A673 (cell line): ENCODE results near the gene RNU6-8. TPM values are rescaled to one million over a fixed set of nuclear protein-coding genes. Genes with fewer than 3 reads are reported as not detected.

Source experiments
- BruUV-seq: library from RNA; stranded (reverse); fragments of 400-500 nt; replicated peaks from 2 replicates; lab custom pipeline; 2021; lab: Mats Ljungman, UMichigan
- CTCF ChIA-PET: fragments of 300-600 bp; sonication (Branson Sonifier 250); formaldehyde crosslinking; loops from one replicate; lab custom pipeline; 2022; ENCODE audit warnings: antibody characterized with exemption; lab: Charles Lee
- POLR2A ChIA-PET: fragments of 300-600 bp; sonication (Branson Sonifier 250); formaldehyde crosslinking; loops from one replicate; lab custom pipeline; 2022; ENCODE audit warnings: antibody characterized with exemption; ENCODE audit not compliant: low non-redundant PET; lab: Charles Lee
- DNase-seq: peaks from one replicate; pipeline ENCODE4 v3.0.0-alpha.2; 2015; ENCODE audit warnings: low spot score
- H3K27ac ChIP-seq: fragments of 200-600 bp; sonication (generic); 2 replicates; pipeline ENCODE4 v1.5.1; 2016; ENCODE audit warnings: mixed run types, low read depth, mild to moderate bottlenecking, mixed read lengths, antibody characterized with exemption, low read length; ENCODE audit not compliant: poor library complexity, severe bottlenecking
- H3K27me3 ChIP-seq: fragments of 200-600 bp; sonication (generic); replicated peaks from 2 replicates; pipeline ENCODE4 v1.6.1; 2017; ENCODE audit warnings: mixed run types, low read depth, mild to moderate bottlenecking, mixed read lengths, antibody characterized with exemption, low read length; ENCODE audit not compliant: insufficient read depth, poor library complexity
- H3K36me3 ChIP-seq: fragments of 200-600 bp; sonication (generic); 2 replicates; pipeline ENCODE4 v1.6.1; 2016; ENCODE audit warnings: mixed run types, mild to moderate bottlenecking, mixed read lengths, antibody characterized with exemption, low read length; ENCODE audit not compliant: insufficient read depth, poor library complexity, severe bottlenecking
- H3K4me1 ChIP-seq: fragments of 200-600 bp; sonication (generic); 2 replicates; pipeline ENCODE4 v1.6.1; 2017; ENCODE audit warnings: mixed run types, mild to moderate bottlenecking, mixed read lengths, antibody characterized with exemption, low read length; ENCODE audit not compliant: insufficient read depth, poor library complexity, severe bottlenecking
- H3K4me3 ChIP-seq: fragments of 200-600 bp; sonication (generic); 2 replicates; pipeline ENCODE4 v1.5.1; 2016; ENCODE audit warnings: low read depth, mixed run types, mild to moderate bottlenecking, mixed read lengths, low read length; ENCODE audit not compliant: poor library complexity, severe bottlenecking
- H3K9me3 ChIP-seq: fragments of 200-600 bp; sonication (generic); 2 replicates; pipeline ENCODE4 v1.6.1; 2016; ENCODE audit warnings: mixed run types, low read depth, mild to moderate bottlenecking, mixed read lengths, antibody characterized with exemption, low read length; ENCODE audit not compliant: poor library complexity, severe bottlenecking
- EZH2 ChIP-seq: fragments of 200-600 bp; sonication (generic); IDR thresholded peaks from 2 replicates; pipeline ENCODE4 v1.6.1; 2017; ENCODE audit warnings: borderline replicate concordance, low read depth, mild to moderate bottlenecking, mixed read lengths, antibody characterized with exemption, low read length; ENCODE audit not compliant: poor library complexity, severe bottlenecking
- intact Hi-C: fragments of 100-400 bp; cut with micrococcal nuclease; formaldehyde crosslinking; loops from one replicate; pipeline ENCODE4 v1.10.0; 2022; ENCODE audit not compliant: unreplicated experiment
- total RNA-seq: library from RNA; stranded (reverse); gene quantifications from 2 replicates; pipeline ENCODE4 v1.2.3, GENCODE V29; 2021
- TF ChIP-seq, protein P1 (sequence below): fragments of 300-800, 200-600 bp; sonication (generic); conservative IDR thresholded peaks from 2 replicates; pipeline ENCODE4 v1.5.1; 2017; ENCODE audit warnings: low read depth, mild to moderate bottlenecking, antibody characterized with exemption, low read length, moderate library complexity, mixed read lengths

The RNU6-8 gene
- total RNA-seq, 1 experiment from 2014 or later = not detected

DNA sequence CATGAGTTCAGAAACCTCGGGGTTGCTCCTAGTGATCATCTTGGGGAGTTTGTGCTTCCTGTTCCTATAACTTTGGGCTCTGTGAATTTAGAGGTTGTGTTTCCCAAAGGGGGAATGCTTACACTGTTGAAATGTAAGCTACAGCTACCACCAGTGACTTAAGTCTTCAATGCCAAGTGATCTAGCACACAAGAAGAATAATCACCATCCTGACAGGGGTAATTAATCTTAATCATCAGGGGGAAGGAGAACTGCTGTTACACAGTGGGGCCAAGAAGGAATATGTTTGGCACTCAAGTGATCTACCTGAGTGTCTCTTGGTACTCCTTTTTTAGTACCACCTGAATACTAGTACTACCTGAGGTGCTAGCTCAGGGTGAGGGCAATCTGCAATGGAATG, 36.1 kb downstream of the RNU6-8 start:
- no peaks in the 10 kb centered on the region for H3K27me3 ChIP-seq
- no peak overlapping the region for H3K4me3 ChIP-seq
- TF ChIP-seq, protein P1, sequence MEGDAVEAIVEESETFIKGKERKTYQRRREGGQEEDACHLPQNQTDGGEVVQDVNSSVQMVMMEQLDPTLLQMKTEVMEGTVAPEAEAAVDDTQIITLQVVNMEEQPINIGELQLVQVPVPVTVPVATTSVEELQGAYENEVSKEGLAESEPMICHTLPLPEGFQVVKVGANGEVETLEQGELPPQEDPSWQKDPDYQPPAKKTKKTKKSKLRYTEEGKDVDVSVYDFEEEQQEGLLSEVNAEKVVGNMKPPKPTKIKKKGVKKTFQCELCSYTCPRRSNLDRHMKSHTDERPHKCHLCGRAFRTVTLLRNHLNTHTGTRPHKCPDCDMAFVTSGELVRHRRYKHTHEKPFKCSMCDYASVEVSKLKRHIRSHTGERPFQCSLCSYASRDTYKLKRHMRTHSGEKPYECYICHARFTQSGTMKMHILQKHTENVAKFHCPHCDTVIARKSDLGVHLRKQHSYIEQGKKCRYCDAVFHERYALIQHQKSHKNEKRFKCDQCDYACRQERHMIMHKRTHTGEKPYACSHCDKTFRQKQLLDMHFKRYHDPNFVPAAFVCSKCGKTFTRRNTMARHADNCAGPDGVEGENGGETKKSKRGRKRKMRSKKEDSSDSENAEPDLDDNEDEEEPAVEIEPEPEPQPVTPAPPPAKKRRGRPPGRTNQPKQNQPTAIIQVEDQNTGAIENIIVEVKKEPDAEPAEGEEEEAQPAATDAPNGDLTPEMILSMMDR = no peak
- no peak for TF ChIP-seq EZH2
- intact Hi-C loops = no loop called here
- no peaks in the 10 kb centered on the region for H3K36me3 ChIP-seq
- no peaks in the 10 kb centered on the region for H3K4me1 ChIP-seq
- DNase-seq = no peak
- no TSS peak for BruUV-seq
- no peaks in the 10 kb centered on the region for H3K9me3 ChIP-seq
- H3K27ac ChIP-seq = no peak overlapping the region
- ChIA-PET POLR2A (no interaction called here), CTCF (no interaction called here)

DNA sequence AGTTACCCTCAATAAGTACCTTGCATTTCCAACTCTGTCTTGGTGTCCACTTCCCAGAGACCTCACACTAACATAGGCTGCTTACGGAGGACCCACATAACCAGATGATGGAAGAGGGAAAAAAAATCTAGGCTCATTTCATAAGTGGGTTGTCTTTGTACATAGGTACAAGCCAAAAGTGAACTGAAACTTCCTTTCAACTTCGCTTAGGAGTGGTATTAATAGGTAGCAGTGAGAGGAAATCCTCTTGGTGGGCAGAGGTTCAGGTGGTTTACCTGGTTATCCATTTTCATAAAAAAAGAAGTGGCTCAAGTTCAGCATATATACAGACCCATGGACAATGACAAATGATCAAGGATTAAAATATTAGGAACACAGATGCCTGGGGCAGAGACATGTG, 37.0 kb downstream of the RNU6-8 start:
- POLR2A ChIA-PET = no interaction called here
- H3K4me1 ChIP-seq = no peaks in the 10 kb centered on the region
- DNase-seq = no peak
- no peaks in the 10 kb centered on the region for H3K36me3 ChIP-seq
- intact Hi-C loops = no loop called here
- no peaks in the 10 kb centered on the region for H3K9me3 ChIP-seq
- CTCF ChIA-PET = no interaction called here
- no peaks in the 10 kb centered on the region for H3K27me3 ChIP-seq
- no peak overlapping the region for H3K27ac ChIP-seq
- TF ChIP-seq, protein P1 = no peak
- TF ChIP-seq EZH2 = no peak
- H3K4me3 ChIP-seq = no peak overlapping the region
- BruUV-seq = no TSS peak

Other genes with a start within 250 kb of the RNU6-8 start
- 44.5 and 51.3 TPM in 2 replicates for gene ARHGAP5, start 126.0 kb downstream of the RNU6-8 start, total RNA-seq
- gene RNU6-7, start 1.2 kb downstream of the RNU6-8 start, total RNA-seq = not detected in 2 replicates
- 0.73 and 1.7 TPM in 2 replicates for gene AKAP6, start 126.0 kb upstream of the RNU6-8 start, total RNA-seq